Astrocyte of the cerebellum (primary cell): ENCODE results near the gene SSBP3.
"Not testable (repeated sequence)": the region's sequence is repeated elsewhere in the genome, so short reads cannot be mapped to it uniquely, and the experiment has no call there.

Source experiments
- DNase-seq: peaks from one replicate; pipeline ENCODE4 v3.0.0-alpha.2; 2011; ENCODE audit warnings: low read depth
- H3K4me3 ChIP-seq: 2 replicates; pipeline ENCODE4 v1.5.1; 2011; ENCODE audit warnings: mild to moderate bottlenecking, low read depth, low read length, moderate library complexity
- in situ Hi-C: cut with HindIII; loops from 2 replicates; pipeline ENCODE4 v1.10.0; 2017; ENCODE audit warnings: low sequenced_read_pairs
- TF ChIP-seq, protein P1 (sequence below): IDR thresholded peaks from 2 replicates; pipeline ENCODE4 v1.5.1; 2012; ENCODE audit warnings: low read length, low read depth, moderate library complexity, mild to moderate bottlenecking; ENCODE audit errors: missing control alignments

Gene SSBP3

DNA sequence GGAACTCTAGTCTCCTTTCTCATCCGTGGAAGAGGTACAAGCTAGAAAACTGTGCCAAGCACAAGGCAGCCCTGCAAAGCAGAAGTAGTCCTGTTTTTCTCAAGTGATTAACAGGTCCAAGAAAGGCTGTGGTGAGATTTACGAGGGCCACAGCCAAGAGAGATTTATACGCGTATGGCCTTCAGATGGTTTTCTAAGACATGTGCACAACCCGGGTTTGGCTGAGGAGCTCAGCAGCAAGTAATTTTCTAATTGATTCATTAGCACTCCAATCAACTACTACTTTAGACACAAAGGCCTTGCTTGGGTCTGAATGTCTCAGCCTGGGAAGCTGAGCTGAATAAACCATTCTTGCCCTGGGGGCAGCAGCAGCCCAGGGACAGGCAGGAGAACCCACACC, 55.8 kb downstream of the SSBP3 start:
- no peak overlapping the region for H3K4me3 ChIP-seq

DNA sequence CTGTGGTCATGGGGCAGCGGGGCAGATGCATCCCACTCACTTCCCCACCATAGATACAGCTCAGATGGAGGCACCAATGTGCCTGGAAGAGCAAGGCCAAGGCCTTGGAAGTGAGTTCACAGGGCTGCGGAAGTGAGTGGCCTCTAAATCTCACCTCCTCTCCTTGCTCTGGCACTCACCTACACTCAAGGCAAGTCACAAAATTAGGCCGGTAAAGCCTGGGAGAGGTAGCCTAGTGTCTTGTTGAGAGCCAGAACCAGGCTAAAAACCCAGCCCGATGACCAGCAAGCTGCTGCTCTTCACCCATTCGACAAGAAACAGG, 57.5 kb downstream of the SSBP3 start:
- DNase-seq: no peak
- no peak overlapping the region for H3K4me3 ChIP-seq
- TF ChIP-seq, protein P1, sequence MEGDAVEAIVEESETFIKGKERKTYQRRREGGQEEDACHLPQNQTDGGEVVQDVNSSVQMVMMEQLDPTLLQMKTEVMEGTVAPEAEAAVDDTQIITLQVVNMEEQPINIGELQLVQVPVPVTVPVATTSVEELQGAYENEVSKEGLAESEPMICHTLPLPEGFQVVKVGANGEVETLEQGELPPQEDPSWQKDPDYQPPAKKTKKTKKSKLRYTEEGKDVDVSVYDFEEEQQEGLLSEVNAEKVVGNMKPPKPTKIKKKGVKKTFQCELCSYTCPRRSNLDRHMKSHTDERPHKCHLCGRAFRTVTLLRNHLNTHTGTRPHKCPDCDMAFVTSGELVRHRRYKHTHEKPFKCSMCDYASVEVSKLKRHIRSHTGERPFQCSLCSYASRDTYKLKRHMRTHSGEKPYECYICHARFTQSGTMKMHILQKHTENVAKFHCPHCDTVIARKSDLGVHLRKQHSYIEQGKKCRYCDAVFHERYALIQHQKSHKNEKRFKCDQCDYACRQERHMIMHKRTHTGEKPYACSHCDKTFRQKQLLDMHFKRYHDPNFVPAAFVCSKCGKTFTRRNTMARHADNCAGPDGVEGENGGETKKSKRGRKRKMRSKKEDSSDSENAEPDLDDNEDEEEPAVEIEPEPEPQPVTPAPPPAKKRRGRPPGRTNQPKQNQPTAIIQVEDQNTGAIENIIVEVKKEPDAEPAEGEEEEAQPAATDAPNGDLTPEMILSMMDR: no peak
- in situ Hi-C loops: no loop called here

More for the DNA sequence above, 55.8 kb downstream of the SSBP3 start:
- in situ Hi-C loops: no loop called here
- DNase-seq: no peak
- TF ChIP-seq, protein P1: no peak

DNA sequence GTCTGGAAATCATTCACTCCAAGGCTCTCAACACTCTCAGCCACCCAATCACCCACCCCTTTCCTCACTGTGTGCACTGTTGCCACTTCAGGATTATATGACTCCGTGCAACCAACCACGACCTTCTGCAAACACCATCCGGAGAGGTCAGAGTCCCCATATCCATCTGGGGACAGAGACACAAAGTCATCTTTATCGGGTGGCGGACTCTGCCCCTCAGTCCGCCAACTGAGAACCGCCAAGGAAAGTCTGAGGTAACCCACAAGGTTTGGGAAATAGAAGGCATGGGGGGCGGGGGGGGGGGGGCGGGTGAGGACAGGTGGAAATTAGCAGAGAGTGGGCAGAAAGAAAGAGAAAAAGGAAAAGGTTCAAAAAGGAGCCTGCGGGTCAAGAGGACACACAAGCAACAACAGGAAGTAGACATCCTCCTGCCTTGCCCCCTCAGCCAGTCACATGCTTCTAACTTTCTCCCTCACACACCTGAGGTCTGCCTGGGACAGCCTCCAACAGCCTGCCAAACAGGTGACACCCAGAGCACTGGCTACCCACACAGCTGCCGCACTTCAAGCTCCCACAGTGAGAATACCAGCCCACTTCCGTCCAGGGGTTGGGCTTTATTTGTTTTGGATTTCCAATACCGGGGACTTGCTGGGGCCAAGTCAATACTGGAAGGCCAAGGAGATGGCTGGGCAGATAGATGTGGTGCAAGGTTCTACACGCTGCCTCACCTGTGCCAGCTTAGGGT, 58.1 kb downstream of the SSBP3 start:
- no peak for DNase-seq
- H3K4me3 ChIP-seq: no peak overlapping the region
- TF ChIP-seq, protein P1: no peak
- in situ Hi-C loops: no loop called here

DNA sequence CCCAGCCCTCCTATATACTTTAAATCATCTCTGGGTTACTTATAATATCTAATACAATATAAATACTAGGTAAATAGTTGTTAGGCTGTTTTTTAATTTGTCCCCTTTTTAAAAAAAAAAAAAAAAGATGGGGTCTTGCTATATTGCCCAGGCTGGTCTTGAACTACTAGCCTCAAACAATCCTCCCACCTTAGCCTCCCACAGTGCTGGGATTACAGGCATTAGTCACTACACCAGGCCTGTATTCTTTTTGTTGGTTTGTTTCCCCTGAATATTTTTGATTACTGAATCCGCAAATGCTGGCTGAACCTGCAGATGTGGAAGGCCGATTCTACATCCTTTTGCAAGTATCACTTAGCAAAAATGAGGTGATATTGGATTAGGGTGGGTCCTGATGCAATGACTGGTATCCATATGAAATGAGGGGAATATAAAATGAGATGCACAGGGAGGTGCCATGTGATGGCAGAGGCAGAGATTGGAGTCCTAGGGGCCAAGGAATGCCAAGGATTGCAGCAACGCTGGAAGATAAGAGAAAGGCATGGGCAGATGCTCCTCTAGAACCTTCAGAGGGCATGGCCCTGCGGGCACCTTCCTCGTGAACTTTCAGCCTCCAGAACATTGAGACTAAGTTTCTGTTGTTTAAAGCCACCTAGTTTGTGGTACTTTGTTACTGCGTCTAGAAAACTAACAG, 58.8 kb downstream of the SSBP3 start:
- TF ChIP-seq, protein P1: no peak
- no peak for DNase-seq
- no peak overlapping the region for H3K4me3 ChIP-seq
- in situ Hi-C loops: no loop called here

DNA sequence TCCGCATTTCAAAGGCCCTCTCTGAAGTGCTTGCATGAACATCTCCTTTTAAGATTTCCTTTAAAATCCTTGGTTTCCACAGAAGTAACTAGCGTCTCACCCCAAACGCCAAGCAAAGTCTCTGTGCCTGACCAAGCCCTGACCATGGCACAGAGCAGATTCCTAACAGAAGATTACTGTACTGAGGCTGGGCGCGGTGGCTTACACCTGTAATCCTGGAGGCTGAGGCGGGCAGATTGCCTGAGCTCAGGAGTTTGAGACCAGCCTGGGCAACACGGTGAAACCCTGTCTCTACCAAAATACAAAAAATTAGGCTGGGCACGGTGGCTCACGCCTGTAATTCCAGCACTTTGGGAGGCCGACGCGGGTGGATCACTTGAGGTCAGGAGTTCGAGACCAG, 60.6 kb downstream of the SSBP3 start:
- DNase-seq, in situ Hi-C loops: not testable (repeated sequence)

DNA sequence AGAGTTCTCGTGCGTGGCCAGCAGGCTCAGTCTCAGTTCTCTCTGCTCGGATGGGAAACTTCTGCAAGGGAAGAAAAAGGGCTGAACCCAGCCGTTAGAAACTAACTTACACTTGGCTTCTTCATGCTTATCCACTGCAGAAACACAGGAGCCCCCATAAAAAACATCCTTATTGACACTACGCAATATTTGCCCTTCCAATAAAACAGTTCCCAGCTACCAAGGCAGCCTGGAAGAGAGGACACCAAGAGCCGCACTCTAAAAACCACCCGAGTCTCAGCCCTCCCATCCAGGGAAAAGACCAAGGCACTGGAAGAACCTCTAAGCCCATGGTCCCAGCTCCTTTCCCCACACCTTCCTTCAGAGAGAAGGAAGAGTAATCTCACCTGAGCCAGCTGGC, 61.1 kb downstream of the SSBP3 start:
- TF ChIP-seq, protein P1: no peak
- in situ Hi-C loops: no loop called here
- no peak overlapping the region for H3K4me3 ChIP-seq
- no peak for DNase-seq

More for the DNA sequence above, 60.6 kb downstream of the SSBP3 start:
- not testable (repeated sequence) for H3K4me3 ChIP-seq

DNA sequence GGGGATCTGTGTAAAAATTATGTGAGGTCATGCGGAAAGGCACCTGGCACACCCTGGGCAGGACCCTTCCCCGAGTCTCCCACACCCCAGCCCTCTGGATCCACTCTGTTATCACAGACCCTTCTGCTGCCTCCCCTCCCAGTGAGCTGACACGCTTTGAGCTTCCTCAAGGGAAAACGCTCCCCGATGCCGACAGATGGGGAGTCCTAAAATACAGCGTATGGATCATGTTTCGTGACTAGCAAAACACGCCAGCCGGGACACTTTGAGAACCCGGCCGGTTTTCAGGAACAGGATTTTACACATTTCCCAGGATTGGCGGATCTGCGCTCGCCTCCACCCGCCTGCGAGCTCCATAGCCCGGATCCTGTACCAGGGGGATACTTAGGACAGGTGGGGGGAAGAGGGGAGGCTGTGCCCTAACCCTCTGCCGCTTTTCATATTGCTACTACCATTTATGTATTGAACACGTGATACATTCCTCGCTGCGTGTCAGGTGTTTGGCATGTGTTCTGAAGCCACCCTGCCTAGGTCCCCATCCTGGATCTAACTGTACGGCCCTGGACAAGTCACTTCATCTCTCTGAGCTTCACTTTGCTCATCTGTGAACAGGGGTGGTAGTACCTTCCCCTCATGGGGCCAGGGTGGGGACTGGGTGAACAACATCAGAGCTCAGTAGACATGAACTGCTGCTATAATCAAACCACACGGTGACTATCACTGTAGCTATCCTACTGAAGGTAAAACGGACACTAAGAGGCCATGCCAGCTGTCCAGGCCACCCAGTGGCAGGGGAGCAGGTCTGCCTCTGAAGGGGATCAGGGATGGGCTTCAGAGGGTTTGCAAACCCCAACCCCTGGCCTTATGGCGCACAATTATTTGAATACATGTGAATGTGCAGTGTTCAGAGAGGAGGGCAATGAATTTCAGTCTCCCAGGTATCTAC, 63.2 kb downstream of the SSBP3 start:
- no peak overlapping the region for H3K4me3 ChIP-seq
- DNase-seq: no peak
- in situ Hi-C loops: no loop called here
- TF ChIP-seq, protein P1: no peak
